KOPT-K1 (cell line): Measurements from ENCODE around the gene KIF19.
"Not testable (repeated sequence)": the region's sequence is repeated elsewhere in the genome, so short reads cannot be mapped to it uniquely, and the experiment has no call there.

Experiments used
- H3K27ac ChIP-seq: fragments of 200-600 bp; sonication (generic); 2 replicates; pipeline ENCODE4 v1.5.1; 2016; ENCODE audit warnings: antibody characterized with exemption, mild to moderate bottlenecking, low read depth, low read length; ENCODE audit not compliant: poor library complexity, severe bottlenecking
- H3K36me3 ChIP-seq: fragments of 200-600 bp; sonication (generic); 2 replicates; pipeline ENCODE4 v1.5.1; 2017; ENCODE audit warnings: antibody characterized with exemption, mild to moderate bottlenecking, low read length, moderate library complexity; ENCODE audit not compliant: insufficient read depth
- H3K9me3 ChIP-seq: fragments of 200-600 bp; sonication (generic); 2 replicates; pipeline ENCODE4 v1.5.1; 2017; ENCODE audit warnings: antibody characterized with exemption, low read length, mild to moderate bottlenecking; ENCODE audit not compliant: insufficient read depth, poor library complexity, severe bottlenecking

Gene KIF19, protein sequence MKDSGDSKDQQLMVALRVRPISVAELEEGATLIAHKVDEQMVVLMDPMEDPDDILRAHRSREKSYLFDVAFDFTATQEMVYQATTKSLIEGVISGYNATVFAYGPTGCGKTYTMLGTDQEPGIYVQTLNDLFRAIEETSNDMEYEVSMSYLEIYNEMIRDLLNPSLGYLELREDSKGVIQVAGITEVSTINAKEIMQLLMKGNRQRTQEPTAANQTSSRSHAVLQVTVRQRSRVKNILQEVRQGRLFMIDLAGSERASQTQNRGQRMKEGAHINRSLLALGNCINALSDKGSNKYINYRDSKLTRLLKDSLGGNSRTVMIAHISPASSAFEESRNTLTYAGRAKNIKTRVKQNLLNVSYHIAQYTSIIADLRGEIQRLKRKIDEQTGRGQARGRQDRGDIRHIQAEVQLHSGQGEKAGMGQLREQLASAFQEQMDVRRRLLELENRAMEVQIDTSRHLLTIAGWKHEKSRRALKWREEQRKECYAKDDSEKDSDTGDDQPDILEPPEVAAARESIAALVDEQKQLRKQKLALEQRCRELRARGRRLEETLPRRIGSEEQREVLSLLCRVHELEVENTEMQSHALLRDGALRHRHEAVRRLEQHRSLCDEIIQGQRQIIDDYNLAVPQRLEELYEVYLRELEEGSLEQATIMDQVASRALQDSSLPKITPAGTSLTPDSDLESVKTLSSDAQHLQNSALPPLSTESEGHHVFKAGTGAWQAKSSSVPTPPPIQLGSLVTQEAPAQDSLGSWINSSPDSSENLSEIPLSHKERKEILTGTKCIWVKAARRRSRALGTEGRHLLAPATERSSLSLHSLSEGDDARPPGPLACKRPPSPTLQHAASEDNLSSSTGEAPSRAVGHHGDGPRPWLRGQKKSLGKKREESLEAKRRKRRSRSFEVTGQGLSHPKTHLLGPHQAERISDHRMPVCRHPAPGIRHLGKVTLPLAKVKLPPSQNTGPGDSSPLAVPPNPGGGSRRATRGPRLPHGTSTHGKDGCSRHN

DNA sequence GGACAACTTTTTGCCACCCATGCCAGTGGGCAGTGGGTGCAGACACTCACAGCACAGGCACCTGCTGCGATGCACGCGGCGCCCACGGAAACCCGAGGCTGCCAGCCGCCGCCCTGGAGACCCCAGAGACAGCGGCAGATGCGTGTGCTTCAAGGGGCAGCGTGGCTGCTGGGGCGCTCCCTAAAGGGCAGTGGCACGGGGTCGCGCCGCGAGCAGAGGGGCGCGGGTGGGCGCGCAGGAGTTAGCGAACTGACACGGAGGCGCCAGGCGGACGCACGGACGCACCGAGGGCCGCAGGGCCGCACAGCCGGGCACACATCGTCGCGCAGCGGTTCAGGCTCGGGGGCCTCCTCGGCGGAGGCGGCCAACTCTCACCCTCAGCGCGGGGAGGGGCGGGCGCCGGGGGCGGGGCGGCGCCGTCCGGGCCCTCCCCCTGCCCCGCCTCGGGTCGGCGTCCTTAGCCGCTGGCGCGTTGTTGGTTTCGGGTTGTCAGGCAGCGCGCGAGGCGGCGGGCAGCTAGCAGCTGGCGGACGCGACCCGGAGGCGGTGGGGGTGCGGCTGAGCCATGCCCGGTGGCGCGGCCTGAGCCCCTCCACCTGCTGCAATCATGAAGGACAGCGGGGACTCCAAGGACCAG, at the start of gene KIF19:
Gene KIF19, plus strand, starts transcription at position 484 of the 637 bp plus-strand sequence. Its CDS starts 124 bp downstream, at position 608.
- no peaks in the 10 kb centered on the region for H3K36me3 ChIP-seq
- no peaks in the 10 kb centered on the region for H3K9me3 ChIP-seq
- no peak within 1 kb of the TSS for H3K27ac ChIP-seq

DNA sequence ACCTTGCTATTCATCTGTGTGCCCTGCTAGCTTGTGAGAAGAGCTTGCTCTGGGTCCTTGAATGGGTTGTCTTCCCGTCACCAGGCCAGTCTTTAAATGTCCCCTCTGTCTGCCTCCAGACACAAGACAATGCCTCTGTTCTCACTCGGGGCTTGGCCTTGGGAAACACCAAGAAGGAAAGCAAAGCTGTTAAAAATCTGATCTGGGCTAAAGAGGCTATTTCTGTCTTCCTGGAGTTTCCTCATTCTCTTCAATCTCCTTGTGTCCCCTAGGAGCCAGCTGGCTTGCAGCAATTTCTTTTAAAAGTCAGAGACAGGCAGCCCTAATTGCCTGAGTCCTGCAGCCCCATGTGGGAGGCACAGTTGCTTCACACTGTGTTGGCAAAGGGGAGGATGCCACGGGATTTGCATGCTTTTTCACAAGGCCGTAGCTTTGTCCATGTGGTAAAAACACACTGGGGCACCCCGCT, 49.5 kb upstream of the KIF19 start:
- Histone ChIP-seq H3K36me3 (no peaks in the 10 kb centered on the region), H3K27ac (no peak overlapping the region), H3K9me3 (no peaks in the 10 kb centered on the region)

DNA sequence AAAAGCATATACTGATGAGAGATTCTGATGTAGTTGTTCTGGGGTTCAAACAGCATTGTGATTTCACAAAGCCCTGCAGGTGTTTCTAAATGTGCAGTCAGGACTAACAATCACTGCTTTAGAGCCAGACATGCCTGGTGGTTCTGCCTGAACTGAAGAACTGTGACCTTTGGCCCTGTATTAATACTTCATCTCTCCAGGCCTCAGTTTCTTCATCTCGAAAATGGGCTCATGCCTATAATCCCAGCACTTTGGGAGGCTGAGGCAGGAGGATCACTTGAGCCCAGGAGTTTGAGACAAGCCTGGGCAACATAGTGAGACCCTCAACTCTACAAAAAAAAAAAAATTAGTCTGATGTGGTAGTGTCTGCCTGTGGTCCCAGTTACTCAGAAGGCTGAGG, 48.1 kb upstream of the KIF19 start:
- Histone ChIP-seq H3K36me3 (no peaks in the 10 kb centered on the region), H3K9me3 (no peaks in the 10 kb centered on the region), H3K27ac (no peak overlapping the region)

DNA sequence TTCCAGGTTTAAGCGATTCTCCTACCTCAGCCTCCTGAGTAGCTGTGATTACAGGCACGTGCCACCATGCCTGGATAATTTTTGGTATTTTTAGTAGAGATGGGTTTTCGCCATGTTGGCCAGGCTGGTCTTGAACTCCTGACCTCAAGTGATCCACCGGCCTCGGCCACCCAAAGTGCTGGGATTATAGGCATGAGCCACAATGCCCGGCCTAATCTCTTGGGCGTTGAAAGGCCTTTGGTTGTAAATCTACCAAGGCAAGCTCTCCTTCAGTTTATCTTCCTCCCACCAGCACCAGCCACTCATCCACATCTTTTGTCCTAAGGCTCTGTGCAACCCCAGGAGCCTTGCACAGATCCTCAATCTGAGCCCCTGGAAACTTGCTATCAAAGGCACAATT, 46.4 kb upstream of the KIF19 start:
- H3K36me3 ChIP-seq, H3K9me3 ChIP-seq: not testable (repeated sequence)

DNA sequence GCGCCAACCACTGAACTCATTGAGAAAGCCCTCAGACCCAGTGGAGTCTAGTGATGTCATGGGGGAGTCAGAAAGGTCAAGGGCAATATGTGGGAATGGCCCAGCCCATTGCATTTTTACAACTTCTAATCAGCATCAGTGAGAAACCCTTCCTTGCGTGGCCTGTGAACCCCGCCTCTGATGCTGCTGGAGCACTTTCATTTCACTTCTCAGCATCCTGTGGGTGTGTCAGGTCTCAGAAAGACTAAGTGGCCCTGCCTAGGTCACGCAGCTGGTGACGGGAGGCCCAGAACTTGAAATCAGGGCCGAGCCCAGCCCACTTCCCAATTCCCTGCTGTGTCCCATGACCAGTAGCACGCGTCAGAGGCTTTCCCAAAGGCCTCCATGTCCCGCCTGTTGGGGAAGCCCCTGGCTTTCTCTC, 45.9 kb upstream of the KIF19 start:
- Histone ChIP-seq H3K27ac (no peak overlapping the region), H3K36me3 (no peaks in the 10 kb centered on the region), H3K9me3 (no peaks in the 10 kb centered on the region)

More for the DNA sequence above, 46.4 kb upstream of the KIF19 start:
- H3K27ac ChIP-seq, result not testable (repeated sequence)

DNA sequence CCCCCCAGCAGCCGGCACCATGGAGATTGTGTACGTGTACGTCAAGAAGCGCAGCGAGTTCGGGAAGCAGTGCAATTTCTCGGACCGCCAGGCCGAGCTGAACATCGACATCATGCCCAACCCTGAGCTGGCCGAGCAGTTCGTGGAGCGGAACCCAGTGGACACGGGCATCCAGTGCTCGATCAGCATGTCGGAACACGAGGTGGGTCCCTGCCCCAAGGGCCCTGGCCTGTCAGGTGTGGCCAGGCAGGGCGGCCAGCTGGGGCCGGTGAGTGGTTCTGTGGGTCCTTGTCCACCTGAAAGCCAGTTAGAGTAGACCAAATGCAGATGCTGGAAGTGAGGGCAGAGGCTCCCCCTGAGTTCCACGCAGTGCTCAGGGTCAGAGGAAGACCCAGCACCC, 44.2 kb upstream of the KIF19 start:
- Histone ChIP-seq H3K9me3 (no peaks in the 10 kb centered on the region), H3K27ac (no peak overlapping the region), H3K36me3 (no peaks in the 10 kb centered on the region)

DNA sequence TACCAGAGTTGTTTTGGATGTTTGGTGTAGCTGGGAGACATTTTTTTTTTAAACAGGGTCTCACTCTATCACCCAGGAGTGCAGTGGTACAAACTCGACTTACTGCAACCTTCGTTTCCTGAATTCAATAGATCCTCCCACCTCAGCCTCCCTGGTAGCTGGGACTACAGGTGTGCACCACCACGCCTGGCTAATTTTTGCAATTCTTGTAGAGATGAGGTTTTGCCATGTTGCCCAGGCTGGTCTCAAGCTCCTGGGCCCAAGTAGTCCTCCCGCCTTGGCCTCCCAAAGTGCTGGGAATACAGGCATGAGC, 43.8 kb upstream of the KIF19 start:
- not testable (repeated sequence) for H3K27ac ChIP-seq, H3K36me3 ChIP-seq

DNA sequence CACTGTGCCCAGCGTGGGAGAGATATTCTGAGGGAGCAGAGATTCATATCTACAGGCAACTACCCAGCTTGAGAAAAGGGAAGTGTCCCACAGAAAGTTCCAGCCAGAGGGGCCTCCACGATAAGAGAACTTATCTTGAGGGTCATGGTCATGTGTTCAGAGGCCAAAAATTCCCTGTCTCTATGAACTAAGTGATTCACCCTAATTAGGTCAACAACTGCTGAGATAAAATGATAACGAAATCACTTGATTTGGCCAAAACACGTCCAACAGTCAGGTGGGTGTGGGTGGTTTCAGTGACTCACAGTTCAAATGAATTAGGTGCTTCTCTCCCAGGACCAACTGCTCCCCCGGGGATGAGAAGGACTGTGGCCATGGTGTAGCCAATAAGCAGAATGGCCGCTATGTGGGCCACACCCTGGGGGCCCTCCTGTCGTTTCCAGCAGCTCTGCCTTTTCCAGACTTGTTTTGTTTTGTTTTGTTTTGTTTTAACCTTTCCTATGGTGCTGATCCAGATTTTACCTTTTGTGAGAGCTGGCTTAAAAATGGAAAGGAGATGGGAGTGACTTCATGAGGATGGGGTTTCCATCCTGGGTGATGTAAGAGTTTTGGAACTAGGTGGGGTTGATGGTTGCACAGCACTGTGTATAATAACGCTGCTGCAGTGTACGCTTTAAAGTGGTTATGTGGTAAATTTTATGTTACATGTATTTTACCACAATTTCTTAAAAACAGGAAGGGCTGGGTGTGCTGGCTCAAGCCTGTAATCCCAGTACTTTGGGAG, 43.2 kb upstream of the KIF19 start:
- H3K27ac ChIP-seq, result no peak overlapping the region

More for the DNA sequence above, 43.8 kb upstream of the KIF19 start:
- H3K9me3 ChIP-seq, result not testable (repeated sequence)

DNA sequence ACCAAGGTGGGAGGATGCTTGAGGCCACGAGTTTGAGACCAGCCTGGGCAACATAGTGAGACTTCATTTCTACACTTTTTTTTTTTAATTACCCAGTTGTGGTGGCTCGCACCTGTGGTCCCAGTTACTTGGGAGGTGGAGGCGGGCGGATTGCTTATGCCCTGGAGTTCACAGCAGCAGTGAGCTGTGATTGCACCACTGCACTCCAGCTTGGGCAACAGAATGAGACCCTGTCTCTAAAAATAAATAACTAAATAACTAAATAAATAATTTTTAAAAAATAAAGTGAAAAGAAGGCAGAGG, 42.7 kb upstream of the KIF19 start:
- Histone ChIP-seq H3K27ac (no peak overlapping the region), H3K9me3 (no peaks in the 10 kb centered on the region), H3K36me3 (no peaks in the 10 kb centered on the region)

More for the DNA sequence above, 43.2 kb upstream of the KIF19 start:
- no peaks in the 10 kb centered on the region for H3K36me3 ChIP-seq
- no peaks in the 10 kb centered on the region for H3K9me3 ChIP-seq

DNA sequence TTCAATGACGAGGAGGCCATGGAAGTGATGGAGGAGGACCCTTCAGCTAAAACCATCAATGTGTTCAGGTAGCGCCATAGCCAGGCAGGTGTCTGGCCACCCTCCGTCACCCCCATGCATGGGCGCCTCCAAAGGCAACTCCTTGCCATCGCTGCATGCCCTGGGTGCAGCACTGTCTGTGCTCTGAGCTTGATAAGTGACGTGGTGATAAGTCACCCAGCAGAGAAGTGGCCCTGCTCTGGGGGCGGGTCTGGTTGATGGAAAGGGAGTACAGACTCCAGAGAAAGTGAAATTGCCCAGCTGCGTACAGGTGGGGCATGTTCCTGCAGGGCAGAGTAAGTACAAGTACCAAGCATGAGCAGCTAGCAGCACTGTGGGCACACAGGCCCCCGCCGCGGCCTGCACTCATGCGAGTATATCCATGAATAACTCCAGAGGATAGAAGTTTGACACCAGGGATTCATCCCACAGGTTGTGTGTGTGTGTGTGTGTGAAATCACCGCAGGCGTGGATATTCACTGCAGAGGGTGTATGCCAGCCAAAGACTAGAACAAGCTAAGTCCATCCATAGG, 38.9 kb upstream of the KIF19 start:
- Histone ChIP-seq H3K9me3 (no peaks in the 10 kb centered on the region), H3K27ac (no peak overlapping the region), H3K36me3 (no peaks in the 10 kb centered on the region)

DNA sequence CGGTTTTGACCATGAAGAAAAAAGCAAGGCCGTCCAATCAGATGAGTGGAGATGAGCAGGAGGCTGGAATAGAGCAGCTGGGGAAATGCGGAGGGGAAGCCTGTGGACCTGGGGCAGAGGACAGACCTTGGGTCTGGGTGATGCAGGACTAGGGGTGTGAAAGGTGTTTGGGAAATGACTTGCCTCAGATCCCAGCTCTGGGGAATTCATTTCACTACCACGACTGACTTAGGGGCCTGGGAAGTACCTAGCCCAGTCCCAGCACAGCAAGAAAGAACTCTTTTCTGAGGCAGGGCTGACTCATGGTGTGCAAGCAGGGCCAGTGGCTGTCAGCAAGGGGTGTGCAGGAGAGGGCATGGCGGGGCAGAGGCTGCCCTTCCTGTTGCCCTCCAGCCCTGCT, 37.2 kb upstream of the KIF19 start:
- H3K9me3 ChIP-seq, result no peaks in the 10 kb centered on the region
- no peak overlapping the region for H3K27ac ChIP-seq
- no peaks in the 10 kb centered on the region for H3K36me3 ChIP-seq

DNA sequence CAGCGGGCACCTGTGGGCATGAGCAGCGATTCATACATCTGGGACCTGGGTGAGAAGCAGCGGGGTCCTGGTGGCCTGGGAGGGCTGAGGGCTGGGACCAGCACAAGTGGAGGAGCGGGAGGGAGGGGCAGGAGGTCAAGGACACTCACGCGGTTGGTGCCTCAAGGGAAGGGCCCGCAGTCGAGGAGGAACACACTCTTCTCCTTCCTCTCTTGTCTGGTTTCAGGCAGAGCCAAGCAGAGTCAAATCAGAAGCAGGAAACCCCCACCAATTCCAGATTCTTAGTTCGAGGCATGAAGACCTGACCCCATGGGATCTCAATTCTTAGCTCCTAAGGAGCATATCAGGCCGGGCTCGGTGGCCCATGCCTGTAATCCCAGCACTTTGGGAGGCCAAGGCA, 36.3 kb upstream of the KIF19 start:
- no peak overlapping the region for H3K27ac ChIP-seq
- no peaks in the 10 kb centered on the region for H3K9me3 ChIP-seq
- no peaks in the 10 kb centered on the region for H3K36me3 ChIP-seq

DNA sequence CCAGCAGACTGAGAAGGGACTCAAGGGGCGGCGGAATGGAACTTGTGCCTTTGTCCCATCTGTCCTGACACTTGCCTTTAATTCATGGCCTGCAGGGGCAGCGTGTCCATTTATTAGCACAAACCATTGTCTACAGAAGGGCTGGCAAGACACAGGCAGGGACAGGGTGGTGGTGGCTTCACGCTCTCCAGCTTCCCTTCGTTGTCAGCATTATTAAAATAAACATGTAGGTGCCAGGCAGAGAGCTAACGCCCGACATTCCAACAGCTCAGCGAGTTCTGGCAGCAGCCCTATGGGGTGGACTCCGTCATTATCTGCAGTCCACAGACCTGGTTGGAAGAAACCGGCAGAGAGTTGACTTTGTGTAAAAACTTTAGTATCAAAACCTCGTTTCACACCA, 35.7 kb upstream of the KIF19 start:
- no peaks in the 10 kb centered on the region for H3K9me3 ChIP-seq
- no peak overlapping the region for H3K27ac ChIP-seq
- no peaks in the 10 kb centered on the region for H3K36me3 ChIP-seq

DNA sequence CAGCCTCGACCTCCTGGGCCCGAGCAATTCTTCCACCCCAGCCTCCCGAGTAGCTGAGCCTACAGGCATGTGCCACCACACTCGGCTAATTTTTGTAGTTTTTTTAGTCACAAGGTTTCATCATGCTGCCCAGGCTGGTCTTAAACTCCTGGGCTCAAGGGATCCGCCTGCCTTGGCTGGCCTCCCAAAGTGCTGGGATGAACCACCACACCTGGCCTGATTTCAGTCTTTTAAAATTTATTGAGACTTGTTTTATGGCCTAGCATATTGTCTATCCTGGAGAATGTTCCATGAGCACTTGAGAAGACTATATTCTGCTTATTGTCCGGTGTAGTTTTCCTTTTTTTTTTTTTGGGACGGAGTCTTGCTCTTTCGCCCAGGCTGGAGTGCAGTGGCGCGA, 33.5 kb upstream of the KIF19 start:
- Histone ChIP-seq H3K27ac (no peak overlapping the region), H3K36me3 (no peaks in the 10 kb centered on the region), H3K9me3 (no peaks in the 10 kb centered on the region)
